HepG2 (cell line): ENCODE measurements around the gene MAN1A1. TPM values are rescaled to one million over a fixed set of nuclear protein-coding genes. Genes with fewer than 3 reads are reported as not detected.
A peak's percentile ranks its signal among the peaks of the same experiment; 100 is the strongest.

Experiments used
- ATF4 ChIP-seq, 2 experiments: fragments of 450-650 bp in 1 of 2; sonication (generic) in 1 of 2; formaldehyde crosslinking; IDR thresholded peaks; 2 replicates each; pipeline versions ENCODE4 v1.5.0 to v1.8.0; 2020 to 2022; ENCODE audit warnings: mild to moderate bottlenecking in 1 of 2, missing genetic modification reagents in 1 of 2
- ATF7 ChIP-seq, 2 experiments: fragments of 450-650 bp in 1 of 2; sonication (generic) in 1 of 2; formaldehyde crosslinking in 1 of 2; IDR thresholded peaks; 2 replicates each; pipeline versions ENCODE4 v1.4.0 to v1.6.1; 2016 to 2020; ENCODE audit warnings: antibody characterized with exemption in 1 of 2, mild to moderate bottlenecking in 1 of 2, missing genetic modification reagents in 1 of 2
- EP300 ChIP-seq, 3 experiments: sonication (generic) in 1 of 3; formaldehyde crosslinking in 1 of 3; IDR thresholded peaks; 2 replicates each; pipeline versions ENCODE4 v1.5.1 to v1.6.1; 2011 to 2020; ENCODE audit warnings: low read depth in 2 of 3, low read length in 2 of 3, borderline replicate concordance in 1 of 3, improper control_type of control experiment in 1 of 3, mild to moderate bottlenecking in 1 of 3, missing genetic modification reagents in 1 of 3, moderate library complexity in 1 of 3
- ETV5 ChIP-seq: IDR thresholded peaks from 2 replicates; pipeline ENCODE4 v1.6.1; 2018; ENCODE audit warnings: missing biosample characterization, missing genetic modification reagents, inconsistent platforms, borderline replicate concordance
- GATAD1 ChIP-seq: IDR thresholded peaks from 2 replicates; pipeline ENCODE4 v1.6.1; 2016; ENCODE audit warnings: missing genetic modification reagents, missing compliant biosample characterization
- HDAC6 ChIP-seq: fragments of 200-600 bp; sonication (generic); IDR thresholded peaks from 2 replicates; pipeline ENCODE4 v1.7.0; 2017; ENCODE audit warnings: mild to moderate bottlenecking, antibody characterized with exemption, low read length, low read depth
- HNRNPH1 ChIP-seq: fragments of 200-400 bp; formaldehyde crosslinking; optimal IDR thresholded peaks from 2 replicates; pipeline ENCODE3; 2017; ENCODE audit warnings: mild to moderate bottlenecking, low read depth, low read length
- ISX ChIP-seq: sonication (generic); formaldehyde crosslinking; conservative IDR thresholded peaks from 2 replicates; pipeline ENCODE4 v1.5.0; 2020; ENCODE audit warnings: missing genetic modification reagents
- JARID2 ChIP-seq: sonication (generic); formaldehyde crosslinking; IDR thresholded peaks from 2 replicates; pipeline ENCODE4 v1.8.1; 2023; ENCODE audit warnings: missing genetic modification reagents, inconsistent platforms; ENCODE audit not compliant: insufficient replicate concordance
- KLF6 ChIP-seq: IDR thresholded peaks from 2 replicates; pipeline ENCODE4 v1.8.0; 2016; ENCODE audit warnings: missing biosample characterization, missing genetic modification reagents
- KMT2B ChIP-seq: IDR thresholded peaks from 2 replicates; pipeline ENCODE4 v1.6.1; 2016; ENCODE audit warnings: missing genetic modification reagents, missing compliant biosample characterization
- MIER3 ChIP-seq: IDR thresholded peaks from 2 replicates; pipeline ENCODE4 v1.6.1; 2016; ENCODE audit warnings: missing compliant biosample characterization, borderline replicate concordance
- MTF1 ChIP-seq: sonication (generic); formaldehyde crosslinking; IDR thresholded peaks from 2 replicates; pipeline ENCODE4 v1.5.0; 2020; ENCODE audit warnings: missing genetic modification reagents
- RARA ChIP-seq: IDR thresholded peaks from 2 replicates; pipeline ENCODE4 v1.6.1; 2016; ENCODE audit warnings: missing genetic modification reagents, missing compliant biosample characterization
- TFAP4 ChIP-seq: sonication (generic); IDR thresholded peaks from 2 replicates; pipeline ENCODE4 v1.6.1; 2016; ENCODE audit warnings: low read depth, borderline replicate concordance
- TFDP2 ChIP-seq: sonication (generic); formaldehyde crosslinking; IDR thresholded peaks from 2 replicates; pipeline ENCODE4 v1.4.0; 2020; ENCODE audit warnings: missing genetic modification reagents
- XBP1 ChIP-seq: sonication (generic); formaldehyde crosslinking; IDR thresholded peaks from 2 replicates; pipeline ENCODE4 v1.5.0; 2020; ENCODE audit warnings: missing genetic modification reagents
- XRCC5 ChIP-seq: fragments of 200-400 bp; formaldehyde crosslinking; optimal IDR thresholded peaks from 2 replicates; pipeline ENCODE3; 2017; ENCODE audit warnings: mild to moderate bottlenecking, low read length
- ZBTB34 ChIP-seq: sonication (generic); formaldehyde crosslinking; IDR thresholded peaks from 2 replicates; pipeline ENCODE4 v1.8.0; 2022; ENCODE audit warnings: mild to moderate bottlenecking, missing genetic modification reagents
- ZFP36L1 ChIP-seq: sonication (generic); formaldehyde crosslinking; IDR thresholded peaks from 2 replicates; pipeline ENCODE4 v1.8.0; 2022; ENCODE audit warnings: mild to moderate bottlenecking, missing genetic modification reagents, moderate library complexity
- ZNF136 ChIP-seq: sonication (generic); formaldehyde crosslinking; IDR thresholded peaks from 2 replicates; pipeline ENCODE4 v1.8.1; 2022; ENCODE audit warnings: low read depth, mild to moderate bottlenecking, moderate library complexity, missing genetic modification reagents
- ZNF367 ChIP-seq: sonication (generic); formaldehyde crosslinking; IDR thresholded peaks from 2 replicates; pipeline ENCODE4 v1.4.0; 2020; ENCODE audit warnings: missing genetic modification reagents, borderline replicate concordance
- ZNF556 ChIP-seq: sonication (generic); formaldehyde crosslinking; IDR thresholded peaks from 2 replicates; pipeline ENCODE4 v1.4.0; 2020; ENCODE audit warnings: mild to moderate bottlenecking, missing genetic modification reagents, borderline replicate concordance
- ZNF589 ChIP-seq: sonication (generic); formaldehyde crosslinking; conservative IDR thresholded peaks from 2 replicates; pipeline ENCODE4 v1.8.0; 2022; ENCODE audit warnings: mild to moderate bottlenecking, moderate library complexity, missing genetic modification reagents
- ZSCAN20 ChIP-seq: sonication (generic); formaldehyde crosslinking; IDR thresholded peaks from 2 replicates; pipeline ENCODE4 v1.4.0; 2020; ENCODE audit warnings: missing genetic modification reagents, mild to moderate bottlenecking, borderline replicate concordance
- polyA plus RNA-seq, 8 experiments: library from polyadenylated mRNA; depleted of rRNA in 3 of 8; stranded (reverse) in 7 of 8; unstranded in 1 of 8; fragments of >200 nt; fragmentation: Illumina TruSeq in 4 of 8; extraction: Trizol in 4 of 8; gene quantifications; 2 replicates each; pipeline versions ENCODE4 v1.2.1 to v1.2.3, GENCODE V29; 2011 to 2016; ENCODE audit warnings: low read depth in 4 of 8, missing spikeins in 1 of 8, mixed read lengths in 1 of 8; ENCODE audit not compliant: insufficient read depth in 1 of 8
- total RNA-seq, 5 experiments: library from RNA; depleted of rRNA; stranded (reverse); fragments of >200 nt; fragmentation: Illumina TruSeq; extraction: Trizol; gene quantifications; 2 replicates each; pipeline ENCODE4 v1.2.3, GENCODE V29; 2016; ENCODE audit warnings: low read depth in 1 of 5

Gene MAN1A1
- total and polyA plus RNA-seq, 2 of the 13 experiments (the other 11 are each of a cell fraction or from before 2014, with no cell fraction given): 156 to 236 TPM

- TF ChIP-seq MIER3 (CRISPR knock-in tag) (peak; percentile 85; the same call in 1 of the 2 replicates), HDAC6 (no peak; the same call in none of the 2 replicates), ZFP36L1 (0 out of 2 replicates have a peak, but pooled peaks have one; percentile 5), ETV5 (CRISPR knock-in tag) (peak; percentile 83), ZBTB34 (peak; percentile 40; the same call in 1 of the 2 replicates), ATF7 (IDR thresholded peaks at IDR 0.05) (peak; percentile 49; the same call in 1 of the 2 replicates), ATF7 (CRISPR knock-in tag; IDR thresholded peaks at IDR 0.05) (peak; percentile 83; the same call in 1 of the 2 replicates), ZNF589 (CRISPR knock-in tag) (no peak), GATAD1 (peak; percentile 74; the same call in 1 of the 2 replicates), ZNF556 (CRISPR knock-in tag) (no peak), JARID2 (CRISPR knock-in tag) (no peak), RARA (CRISPR knock-in tag) (peak; percentile 93), TFDP2 (CRISPR knock-in tag) (peak; percentile 66; the same call in 1 of the 2 replicates), ZSCAN20 (CRISPR knock-in tag) (no peak), ATF4 (CRISPR knock-in tag; IDR thresholded peaks at IDR 0.05) (peak in 1 of 2 experiments; percentile 98; a peak in 2 of 4 replicates), MTF1 (CRISPR knock-in tag) (0 out of 2 replicates have a peak, but pooled peaks have one; percentile 34), EP300 (IDR thresholded peaks at IDR 0.05; ENCODE audit: low read depth in 2 of 2, low read length in 2 of 2) (peak; percentile 89 to 98; a peak in 3 of 4 replicates), EP300 (CRISPR knock-in tag; IDR thresholded peaks at IDR 0.05; ENCODE audit: borderline replicate concordance) (peak; percentile 93), KLF6 (CRISPR knock-in tag) (peak; percentile 95; the same call in 1 of the 2 replicates), ISX (CRISPR knock-in tag) (0 out of 2 replicates have a peak, but pooled peaks have one; percentile 19), XRCC5 (no peak), XBP1 (no peak), KMT2B (peak; percentile 48; the same call in 1 of the 2 replicates), ZNF136 (CRISPR knock-in tag) (peak; percentile 48), HNRNPH1 (no peak), TFAP4 (peak; percentile 85; the same call in 1 of the 2 replicates), ZNF367 (CRISPR knock-in tag) (no peak)
Observed at GRCh38 chr6:119347466-119348095, 2.0 kb downstream of the MAN1A1 start (continued).
